Uterus (tissue), 4 donors: ENCODE results near the gene PTGS1. TPM values are rescaled to one million over a fixed set of nuclear protein-coding genes. Genes with fewer than 3 reads are reported as not detected.

Experiments used
- DNase-seq, 2 donors: peaks; one replicate each; pipeline ENCODE4 v3.0.0-alpha.2; 2019 to 2020
- H3K27ac ChIP-seq, 2 donors: fragments of 200-600 bp; sonication (generic); 1 replicate in 1 of 2; 2 replicates in 1 of 2; pipeline ENCODE4 v1.5.1; 2016 to 2018
- H3K27me3 ChIP-seq, 2 donors: fragments of 200-600 bp; sonication (generic); one replicate each; pipeline ENCODE4 v1.5.1; 2018 to 2019; ENCODE audit warnings: control low read depth in 1 of 2
- H3K36me3 ChIP-seq, 2 donors: fragments of 200-600 bp; sonication (generic); one replicate each; pipeline ENCODE4 v1.5.1; 2019; ENCODE audit warnings: control low read depth in 1 of 2
- H3K4me1 ChIP-seq, 2 donors: fragments of 200-600 bp; sonication (generic); one replicate each; pipeline ENCODE4 v1.5.1; 2018 to 2019; ENCODE audit warnings: control low read depth in 1 of 2
- H3K4me3 ChIP-seq, 2 donors: fragments of 200-600 bp; sonication (generic); 1 replicate in 1 of 2; 2 replicates in 1 of 2; pipeline ENCODE4 v1.5.1; 2018 to 2019; ENCODE audit warnings: mild to moderate bottlenecking in 1 of 2
- H3K9me3 ChIP-seq, 2 donors: fragments of 200-600 bp; sonication (generic); one replicate each; pipeline ENCODE4 v1.5.1; 2019; ENCODE audit warnings: control low read depth in 1 of 2
- POLR2A ChIP-seq, 2 donors: fragments of 450-650 bp; IDR thresholded peaks; one replicate each; pipeline ENCODE4 v1.6.1; 2016; ENCODE audit warnings: antibody characterized with exemption in 2 of 2, mild to moderate bottlenecking in 1 of 2, moderate library complexity in 1 of 2
- intact Hi-C: fragments of 100-400 bp; cut with DNase I; formaldehyde crosslinking; loops from one replicate; pipeline ENCODE4 v1.15.1; 2023; ENCODE audit warnings: low total_unique reads
- total RNA-seq, 4 donors: library from RNA; depleted of rRNA in 3 of 4; stranded (reverse); fragments of >200 nt in 3 of 4; gene quantifications; one replicate each; pipeline versions ENCODE4 v1.1.0 to v1.2.4, GENCODE V29; 2014 to 2023
- TF ChIP-seq, protein P1 (sequence below), 4 experiments: fragments of 200-600 bp in 2 of 4; fragments of 450-650 bp in 2 of 4; sonication (generic) in 2 of 4; IDR thresholded peaks; one replicate each; pipeline ENCODE4 v1.5.1; 2016 to 2019; ENCODE audit warnings: antibody characterized with exemption in 4 of 4, mild to moderate bottlenecking in 2 of 4, moderate library complexity in 1 of 4
- donor health status: DM: yes; HTN: yes; CAD: no.

PTGS1 gene
- total RNA-seq, 4 donors from 2014 or later = 2.1 to 20.6 (median 7.4) TPM

- H3K27me3 ChIP-seq = no peaks in the 10 kb centered on the region
- TF ChIP-seq POLR2A (IDR thresholded peaks at IDR 0.05) = no peak
- TF ChIP-seq, protein P1, sequence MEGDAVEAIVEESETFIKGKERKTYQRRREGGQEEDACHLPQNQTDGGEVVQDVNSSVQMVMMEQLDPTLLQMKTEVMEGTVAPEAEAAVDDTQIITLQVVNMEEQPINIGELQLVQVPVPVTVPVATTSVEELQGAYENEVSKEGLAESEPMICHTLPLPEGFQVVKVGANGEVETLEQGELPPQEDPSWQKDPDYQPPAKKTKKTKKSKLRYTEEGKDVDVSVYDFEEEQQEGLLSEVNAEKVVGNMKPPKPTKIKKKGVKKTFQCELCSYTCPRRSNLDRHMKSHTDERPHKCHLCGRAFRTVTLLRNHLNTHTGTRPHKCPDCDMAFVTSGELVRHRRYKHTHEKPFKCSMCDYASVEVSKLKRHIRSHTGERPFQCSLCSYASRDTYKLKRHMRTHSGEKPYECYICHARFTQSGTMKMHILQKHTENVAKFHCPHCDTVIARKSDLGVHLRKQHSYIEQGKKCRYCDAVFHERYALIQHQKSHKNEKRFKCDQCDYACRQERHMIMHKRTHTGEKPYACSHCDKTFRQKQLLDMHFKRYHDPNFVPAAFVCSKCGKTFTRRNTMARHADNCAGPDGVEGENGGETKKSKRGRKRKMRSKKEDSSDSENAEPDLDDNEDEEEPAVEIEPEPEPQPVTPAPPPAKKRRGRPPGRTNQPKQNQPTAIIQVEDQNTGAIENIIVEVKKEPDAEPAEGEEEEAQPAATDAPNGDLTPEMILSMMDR (IDR thresholded peaks at IDR 0.05) = no peak
- no peak overlapping the region for H3K27ac ChIP-seq
- intact Hi-C loops = no loop called here
- H3K4me3 ChIP-seq = no peak overlapping the region
- no peak for DNase-seq
- no peaks in the 10 kb centered on the region for H3K4me1 ChIP-seq
- H3K36me3 ChIP-seq = no peaks in the 10 kb centered on the region
- no peaks in the 10 kb centered on the region for H3K9me3 ChIP-seq
Measured at GRCh38 chr9:122336189-122336588, 34.6 kb upstream of the PTGS1 start.

- no peak for DNase-seq
- Histone ChIP-seq H3K4me3 (no peak overlapping the region), H3K27ac (no peak overlapping the region), H3K9me3 (no peaks in the 10 kb centered on the region), H3K36me3 (no peaks in the 10 kb centered on the region), H3K4me1 (no peaks in the 10 kb centered on the region), H3K27me3 (no peaks in the 10 kb centered on the region)
- intact Hi-C loops = no loop called here
- TF ChIP-seq, protein P1 (IDR thresholded peaks at IDR 0.05) = no peak
- no peak for TF ChIP-seq POLR2A (IDR thresholded peaks at IDR 0.05)
Measured at GRCh38 chr9:122336866-122337555, 33.8 kb upstream of the PTGS1 start.

DNA sequence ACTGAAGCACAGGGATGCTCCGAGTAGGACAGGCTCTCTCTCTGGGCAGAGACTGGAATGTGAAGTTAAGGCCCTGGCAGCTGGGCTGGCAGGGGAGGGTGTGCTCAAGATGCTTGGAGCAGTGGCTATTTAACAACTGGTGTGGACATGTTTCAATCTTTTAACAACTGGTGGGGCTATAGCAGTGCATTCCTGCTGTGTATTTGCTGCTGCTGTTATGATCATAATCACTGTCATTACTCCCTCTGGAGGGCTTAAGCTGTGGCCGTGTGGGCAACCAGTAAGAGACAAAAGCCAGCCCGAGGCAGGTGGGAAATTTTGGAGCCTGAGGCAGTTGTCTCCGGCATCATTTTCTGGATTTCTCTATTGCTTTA lies 33.3 kb upstream of the PTGS1 start:
- Histone ChIP-seq H3K36me3 (no peaks in the 10 kb centered on the region), H3K27ac (no peak overlapping the region), H3K9me3 (no peaks in the 10 kb centered on the region), H3K27me3 (no peaks in the 10 kb centered on the region), H3K4me3 (no peak overlapping the region), H3K4me1 (no peaks in the 10 kb centered on the region)
- intact Hi-C loops = no loop called here
- DNase-seq = no peak
- TF ChIP-seq, protein P1 (IDR thresholded peaks at IDR 0.05) = no peak
- no peak for TF ChIP-seq POLR2A (IDR thresholded peaks at IDR 0.05)

GRCh38 chr9:122338536-122338935 lies 32.3 kb upstream of the PTGS1 start:
- H3K27ac ChIP-seq = no peak overlapping the region
- H3K4me1 ChIP-seq = no peaks in the 10 kb centered on the region
- TF ChIP-seq POLR2A (IDR thresholded peaks at IDR 0.05) = no peak
- TF ChIP-seq, protein P1 (IDR thresholded peaks at IDR 0.05) = no peak
- H3K9me3 ChIP-seq = no peaks in the 10 kb centered on the region
- H3K4me3 ChIP-seq = no peak overlapping the region
- H3K27me3 ChIP-seq = no peaks in the 10 kb centered on the region
- H3K36me3 ChIP-seq = no peaks in the 10 kb centered on the region
- DNase-seq = no peak
- intact Hi-C loops = no loop called here

- H3K27ac ChIP-seq = no peak overlapping the region
- intact Hi-C loops = no loop called here
Measured at GRCh38 chr9:122338994-122339393, 31.8 kb upstream of the PTGS1 start.

More at GRCh38 chr9:122338994-122339393, 31.8 kb upstream of the PTGS1 start:
- H3K4me1 ChIP-seq = no peaks in the 10 kb centered on the region
- H3K36me3 ChIP-seq = no peaks in the 10 kb centered on the region
- DNase-seq = no peak
- no peaks in the 10 kb centered on the region for H3K9me3 ChIP-seq
- H3K27me3 ChIP-seq = no peaks in the 10 kb centered on the region
- no peak overlapping the region for H3K4me3 ChIP-seq
- TF ChIP-seq, protein P1 (IDR thresholded peaks at IDR 0.05) = no peak
